PC-9 (cell line): ENCODE measurements around the gene POP5. TPM values are rescaled to one million over a fixed set of nuclear protein-coding genes. Genes with fewer than 3 reads are reported as not detected.

Source experiments
- BruUV-seq: library from RNA; stranded (reverse); fragments of 400-500 nt; replicated peaks from 2 replicates; lab custom pipeline; 2021; lab: Mats Ljungman, UMichigan
- CTCF ChIA-PET: fragments of 300-600 bp; sonication (Branson Sonifier 250); formaldehyde crosslinking; loops from one replicate; lab custom pipeline; 2022; ENCODE audit warnings: antibody characterized with exemption; lab: Charles Lee
- POLR2A ChIA-PET: fragments of 300-600 bp; sonication (Branson Sonifier 250); formaldehyde crosslinking; loops from one replicate; lab custom pipeline; 2022; ENCODE audit warnings: antibody characterized with exemption; ENCODE audit not compliant: unreplicated experiment; lab: Charles Lee
- DNase-seq, 2 experiments: peaks; one replicate each; pipeline versions ENCODE4 v3.0.0 to v3.0.0-alpha.2; 2015 to 2022; ENCODE audit warnings: mixed read lengths in 1 of 2
- H2AFZ ChIP-seq: fragments of 200-600 bp; sonication (generic); 2 replicates; pipeline ENCODE4 v1.8.1; 2017; ENCODE audit warnings: antibody characterized with exemption
- H3F3A ChIP-seq: fragments of 200-600 bp; sonication (generic); 2 replicates; pipeline ENCODE4 v1.8.1; 2017; ENCODE audit warnings: antibody characterized with exemption, mild to moderate bottlenecking, low read depth; ENCODE audit not compliant: insufficient read depth
- H3K27ac ChIP-seq: fragments of 200-600 bp; sonication (generic); 2 replicates; pipeline ENCODE4 v1.6.1; 2016; ENCODE audit warnings: mixed run types
- H3K27me3 ChIP-seq: fragments of 200-600 bp; sonication (generic); 2 replicates; pipeline ENCODE4 v1.6.1; 2016; ENCODE audit warnings: low read depth, mixed run types; ENCODE audit not compliant: insufficient read depth
- H3K36me3 ChIP-seq: fragments of 200-600 bp; sonication (generic); 2 replicates; pipeline ENCODE4 v1.6.1; 2016; ENCODE audit warnings: low read depth, mixed run types
- H3K4me1 ChIP-seq: fragments of 200-600 bp; sonication (generic); replicated peaks from 2 replicates; pipeline ENCODE4 v1.6.1; 2016; ENCODE audit warnings: mixed run types; ENCODE audit not compliant: insufficient read depth
- H3K4me2 ChIP-seq: fragments of 200-600 bp; sonication (generic); 2 replicates; pipeline ENCODE4 v1.6.1; 2017; ENCODE audit warnings: mixed run types
- H3K4me3 ChIP-seq: fragments of 200-600 bp; sonication (generic); 2 replicates; pipeline ENCODE4 v1.6.1; 2016; ENCODE audit warnings: mixed run types
- H3K79me2 ChIP-seq: fragments of 200-600 bp; sonication (generic); 2 replicates; pipeline ENCODE4 v1.6.1; 2017; ENCODE audit warnings: low read depth, mixed run types
- H3K9me2 ChIP-seq: fragments of 200-600 bp; sonication (generic); 2 replicates; pipeline ENCODE4 v1.8.1; 2017; ENCODE audit warnings: mild to moderate bottlenecking; ENCODE audit not compliant: insufficient read depth
- H3K9me3 ChIP-seq: fragments of 200-600 bp; sonication (generic); 2 replicates; pipeline ENCODE4 v1.8.1; 2016; ENCODE audit warnings: low read depth; ENCODE audit not compliant: insufficient read depth
- H4K20me1 ChIP-seq: fragments of 200-600 bp; sonication (generic); 2 replicates; pipeline ENCODE4 v1.8.1; 2017; ENCODE audit not compliant: insufficient read depth
- EZH2 ChIP-seq: fragments of 200-600 bp; sonication (generic); IDR thresholded peaks from 2 replicates; pipeline ENCODE4 v1.8.0; 2017; ENCODE audit warnings: antibody characterized with exemption, low read depth
- intact Hi-C: fragments of 100-400 bp; cut with micrococcal nuclease; formaldehyde crosslinking; loops from one replicate; pipeline ENCODE4 v1.10.0; 2022; ENCODE audit not compliant: unreplicated experiment
- total RNA-seq: library from RNA; stranded (reverse); gene quantifications from 2 replicates; pipeline ENCODE4 v1.2.3, GENCODE V29; 2021
- TF ChIP-seq, protein P1 (sequence below): fragments of 200-600 bp; sonication (generic); conservative IDR thresholded peaks from 2 replicates; pipeline ENCODE4 v1.6.1; 2017; ENCODE audit warnings: mixed run types, antibody characterized with exemption, mild to moderate bottlenecking, moderate library complexity

POP5 gene
- total RNA-seq, 1 experiment from 2014 or later = 26.5 TPM

DNA sequence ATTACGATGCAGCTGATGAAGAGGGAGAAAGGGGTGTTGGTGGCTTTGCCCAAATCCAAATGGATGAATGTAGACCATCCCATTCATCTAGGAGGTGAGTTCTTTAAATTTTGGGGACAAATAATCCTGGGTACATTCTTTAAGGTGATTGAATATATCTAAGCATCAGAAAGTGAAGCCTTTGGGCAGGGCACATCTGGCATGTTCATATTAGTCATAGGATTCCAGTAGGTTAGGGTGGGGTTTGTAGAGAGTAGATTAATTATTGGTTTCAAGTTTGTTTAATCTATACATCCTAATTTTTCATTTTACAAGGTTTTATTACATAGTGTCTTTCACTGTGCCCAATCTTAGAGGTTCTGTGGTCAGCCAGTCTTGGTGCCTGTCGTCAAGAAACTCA is 23.6 kb downstream of the POP5 start:
- Histone ChIP-seq H3K9me3 (no peaks in the 10 kb centered on the region), H2AFZ (no peak overlapping the region), H3K27me3 (no peaks in the 10 kb centered on the region), H3K4me3 (no peak overlapping the region), H3F3A (no peaks in the 10 kb centered on the region; the same call in none of the 2 replicates), H3K27ac (no peak overlapping the region), H4K20me1 (peaks cover 10% of the 10 kb centered on the region), H3K9me2 (no peaks in the 10 kb centered on the region), H3K4me2 (no peak overlapping the region), H3K4me1 (no peaks in the 10 kb centered on the region), H3K79me2 (0 out of 2 replicates have a peak, but pooled peaks cover 4% of the 10 kb centered on the region), H3K36me3 (peaks cover 36% of the 10 kb centered on the region)
- TF ChIP-seq, protein P1, sequence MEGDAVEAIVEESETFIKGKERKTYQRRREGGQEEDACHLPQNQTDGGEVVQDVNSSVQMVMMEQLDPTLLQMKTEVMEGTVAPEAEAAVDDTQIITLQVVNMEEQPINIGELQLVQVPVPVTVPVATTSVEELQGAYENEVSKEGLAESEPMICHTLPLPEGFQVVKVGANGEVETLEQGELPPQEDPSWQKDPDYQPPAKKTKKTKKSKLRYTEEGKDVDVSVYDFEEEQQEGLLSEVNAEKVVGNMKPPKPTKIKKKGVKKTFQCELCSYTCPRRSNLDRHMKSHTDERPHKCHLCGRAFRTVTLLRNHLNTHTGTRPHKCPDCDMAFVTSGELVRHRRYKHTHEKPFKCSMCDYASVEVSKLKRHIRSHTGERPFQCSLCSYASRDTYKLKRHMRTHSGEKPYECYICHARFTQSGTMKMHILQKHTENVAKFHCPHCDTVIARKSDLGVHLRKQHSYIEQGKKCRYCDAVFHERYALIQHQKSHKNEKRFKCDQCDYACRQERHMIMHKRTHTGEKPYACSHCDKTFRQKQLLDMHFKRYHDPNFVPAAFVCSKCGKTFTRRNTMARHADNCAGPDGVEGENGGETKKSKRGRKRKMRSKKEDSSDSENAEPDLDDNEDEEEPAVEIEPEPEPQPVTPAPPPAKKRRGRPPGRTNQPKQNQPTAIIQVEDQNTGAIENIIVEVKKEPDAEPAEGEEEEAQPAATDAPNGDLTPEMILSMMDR = no peak
- TF ChIP-seq EZH2 = no peak
- POLR2A ChIA-PET = no interaction called here
- intact Hi-C loops = no loop called here
- CTCF ChIA-PET = no interaction called here
- no TSS peak for BruUV-seq
- DNase-seq = no peak

DNA sequence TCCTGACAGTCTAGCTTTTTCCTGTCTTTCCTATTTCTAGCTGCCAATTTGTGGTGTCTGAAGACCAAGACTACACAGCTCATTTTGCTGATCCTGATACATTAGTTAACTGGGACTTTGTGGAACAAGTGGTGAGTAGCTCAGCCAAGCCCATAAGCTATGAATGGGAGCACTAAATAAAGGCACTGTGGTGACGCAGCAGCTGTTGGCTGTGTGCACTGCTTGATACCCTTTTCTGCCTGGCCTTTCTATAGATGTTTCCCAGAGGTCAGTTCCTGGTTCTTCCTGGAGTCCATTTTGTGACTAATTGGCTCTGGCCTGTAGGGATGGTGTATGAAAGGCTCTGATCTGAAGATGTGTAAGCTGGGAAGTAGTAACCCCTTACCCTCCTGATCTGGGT is 26.5 kb downstream of the POP5 start:
- DNase-seq = no peak
- H3K4me2 ChIP-seq = no peak overlapping the region
- H3F3A ChIP-seq = peaks cover 10% of the 10 kb centered on the region
- no peaks in the 10 kb centered on the region for H3K4me1 ChIP-seq
- no peak overlapping the region for H2AFZ ChIP-seq
- H4K20me1 ChIP-seq = peaks cover 20% of the 10 kb centered on the region
- BruUV-seq = no TSS peak
- H3K79me2 ChIP-seq = 0 out of 2 replicates have a peak, but pooled peaks cover 4% of the 10 kb centered on the region
- intact Hi-C loops = no loop called here
- H3K9me3 ChIP-seq = no peaks in the 10 kb centered on the region
- H3K9me2 ChIP-seq = no peaks in the 10 kb centered on the region
- ChIA-PET CTCF (interaction anchor here (0.5 kb wide), 1 partner anchor 84 kb away, joined by 11 read pairs; no protein-coding TSS in a partner anchor), POLR2A (no interaction called here)
- no peak overlapping the region for H3K27ac ChIP-seq
- no peak for TF ChIP-seq EZH2
- TF ChIP-seq, protein P1 = no peak
- H3K27me3 ChIP-seq = no peaks in the 10 kb centered on the region
- peaks cover 17% of the 10 kb centered on the region; the same call in 1 of the 2 replicates for H3K36me3 ChIP-seq
- H3K4me3 ChIP-seq = no peak overlapping the region

DNA sequence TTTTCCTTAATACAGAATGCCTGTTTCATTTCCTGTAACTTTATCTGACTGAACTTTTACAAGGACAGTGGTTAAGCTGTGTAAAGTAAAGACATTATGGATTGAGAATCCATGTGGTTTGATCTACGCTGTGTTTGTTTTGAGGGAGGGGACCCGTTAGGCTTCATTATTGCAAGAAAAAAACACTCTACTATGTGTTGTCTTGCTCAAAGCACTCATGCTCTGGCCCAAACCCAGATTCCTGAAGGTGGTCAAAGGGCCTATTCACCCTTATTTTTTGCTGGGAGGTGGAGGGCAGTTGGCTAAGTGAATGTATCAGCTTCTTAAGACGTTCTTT is 35.2 kb downstream of the POP5 start:
- no peak for DNase-seq
- TF ChIP-seq, protein P1 = no peak
- no peak for TF ChIP-seq EZH2
- CTCF ChIA-PET = no interaction called here
- H3K9me3 ChIP-seq = no peaks in the 10 kb centered on the region
- H3K4me2 ChIP-seq = no peak overlapping the region
- no peaks in the 10 kb centered on the region for H3K4me1 ChIP-seq
- BruUV-seq = no TSS peak
- intact Hi-C loops = no loop called here
- peaks cover 21% of the 10 kb centered on the region for H3K36me3 ChIP-seq
- H3K27ac ChIP-seq = no peak overlapping the region
- POLR2A ChIA-PET = interaction anchor here (0.6 to 0.7 kb wide), 2 partner anchors 31 to 211 kb away, joined by 3 read pairs; no protein-coding TSS in a partner anchor
- H3K27me3 ChIP-seq = no peaks in the 10 kb centered on the region
- H3K9me2 ChIP-seq = no peaks in the 10 kb centered on the region
- peaks cover 80% of the 10 kb centered on the region for H3K79me2 ChIP-seq
- no peak overlapping the region for H2AFZ ChIP-seq
- H4K20me1 ChIP-seq = peaks cover 77% of the 10 kb centered on the region
- no peak overlapping the region for H3K4me3 ChIP-seq
- H3F3A ChIP-seq = no peaks in the 10 kb centered on the region; the same call in 1 of the 2 replicates
